ENCODE measurements around the gene GLI3.

GLI3 gene

GRCh38 chr7:42071372-42072261 is 165.4 kb downstream of the GLI3 start:
- DNase-seq = no peak

GRCh38 chr7:42070068-42070467 is 166.9 kb downstream of the GLI3 start:
- DNase-seq = no peak

- DNase-seq = no peak
Observed at GRCh38 chr7:42069590-42069989, 167.4 kb downstream of the GLI3 start.

GRCh38 chr7:42068554-42069280 is 168.3 kb downstream of the GLI3 start:
- DNase-seq = no peak

GRCh38 chr7:42065942-42066341 is 171.1 kb downstream of the GLI3 start:
- DNase-seq = no peak

- DNase-seq = no peak
Observed at GRCh38 chr7:42065015-42065414, 172.0 kb downstream of the GLI3 start.

GRCh38 chr7:42064534-42064933 is 172.5 kb downstream of the GLI3 start:
- no peak for DNase-seq

GRCh38 chr7:42059275-42059674 is 177.7 kb downstream of the GLI3 start:
- DNase-seq = no peak

- no peak for DNase-seq
Observed at GRCh38 chr7:42057331-42057730, 179.7 kb downstream of the GLI3 start.

- DNase-seq = no peak
Observed at GRCh38 chr7:42055171-42055570, 181.8 kb downstream of the GLI3 start.

- no peak for DNase-seq
Observed at GRCh38 chr7:42053834-42054233, 183.2 kb downstream of the GLI3 start.

GRCh38 chr7:42049761-42050160 is 187.2 kb downstream of the GLI3 start:
- no peak for DNase-seq

- DNase-seq = no peak
Observed at GRCh38 chr7:42046483-42046882, 190.5 kb downstream of the GLI3 start.

GRCh38 chr7:42045961-42046360 is 191.0 kb downstream of the GLI3 start:
- no peak for DNase-seq

GRCh38 chr7:42039921-42040320 is 197.1 kb downstream of the GLI3 start:
- DNase-seq = no peak

- DNase-seq = no peak
Observed at GRCh38 chr7:42035210-42035609, 201.8 kb downstream of the GLI3 start.

GRCh38 chr7:42033480-42033879 is 203.5 kb downstream of the GLI3 start:
- DNase-seq = no peak

GRCh38 chr7:42029405-42029804 is 207.6 kb downstream of the GLI3 start:
- DNase-seq = no peak

- DNase-seq = no peak
Observed at GRCh38 chr7:42027521-42027920, 209.5 kb downstream of the GLI3 start.

GRCh38 chr7:42026622-42027197 is 210.3 kb downstream of the GLI3 start:
- DNase-seq = no peak

GRCh38 chr7:42025635-42026375 is 211.2 kb downstream of the GLI3 start:
- DNase-seq = no peak

- DNase-seq = no peak
Observed at GRCh38 chr7:42024537-42024936, 212.5 kb downstream of the GLI3 start.

GRCh38 chr7:42023262-42023661 is 213.7 kb downstream of the GLI3 start:
- no peak for DNase-seq

Data from NCI-H187 (cell line).